Uterus (tissue), 4 donors: ENCODE measurements around the gene DRAP1. TPM values are rescaled to one million over a fixed set of nuclear protein-coding genes. Genes with fewer than 3 reads are reported as not detected.

ENCODE experiments used
- DNase-seq, 2 donors: peaks; one replicate each; pipeline ENCODE4 v3.0.0-alpha.2; 2019 to 2020
- H3K27ac ChIP-seq, 2 donors: fragments of 200-600 bp; sonication (generic); 1 replicate in 1 of 2; 2 replicates in 1 of 2; pipeline ENCODE4 v1.5.1; 2016 to 2018
- H3K27me3 ChIP-seq, 2 donors: fragments of 200-600 bp; sonication (generic); one replicate each; pipeline ENCODE4 v1.5.1; 2018 to 2019; ENCODE audit warnings: control low read depth in 1 of 2
- H3K36me3 ChIP-seq, 2 donors: fragments of 200-600 bp; sonication (generic); one replicate each; pipeline ENCODE4 v1.5.1; 2019; ENCODE audit warnings: control low read depth in 1 of 2
- H3K4me1 ChIP-seq, 2 donors: fragments of 200-600 bp; sonication (generic); one replicate each; pipeline ENCODE4 v1.5.1; 2018 to 2019; ENCODE audit warnings: control low read depth in 1 of 2
- H3K4me3 ChIP-seq, 2 donors: fragments of 200-600 bp; sonication (generic); 1 replicate in 1 of 2; 2 replicates in 1 of 2; pipeline ENCODE4 v1.5.1; 2018 to 2019; ENCODE audit warnings: mild to moderate bottlenecking in 1 of 2
- H3K9me3 ChIP-seq, 2 donors: fragments of 200-600 bp; sonication (generic); one replicate each; pipeline ENCODE4 v1.5.1; 2019; ENCODE audit warnings: control low read depth in 1 of 2
- CTCF ChIP-seq, 4 experiments: fragments of 200-600 bp in 2 of 4; fragments of 450-650 bp in 2 of 4; sonication (generic) in 2 of 4; IDR thresholded peaks; one replicate each; pipeline ENCODE4 v1.5.1; 2016 to 2019; ENCODE audit warnings: antibody characterized with exemption in 4 of 4, mild to moderate bottlenecking in 2 of 4, moderate library complexity in 1 of 4
- POLR2A ChIP-seq, 2 donors: fragments of 450-650 bp; IDR thresholded peaks; one replicate each; pipeline ENCODE4 v1.6.1; 2016; ENCODE audit warnings: antibody characterized with exemption in 2 of 2, mild to moderate bottlenecking in 1 of 2, moderate library complexity in 1 of 2
- intact Hi-C: fragments of 100-400 bp; cut with DNase I; formaldehyde crosslinking; loops from one replicate; pipeline ENCODE4 v1.15.1; 2023; ENCODE audit warnings: low total_unique reads
- total RNA-seq, 4 donors: library from RNA; depleted of rRNA in 3 of 4; stranded (reverse); fragments of >200 nt in 3 of 4; gene quantifications; one replicate each; pipeline versions ENCODE4 v1.1.0 to v1.2.4, GENCODE V29; 2014 to 2023
- donor health status: DM: yes; HTN: yes; CAD: no.

The DRAP1 gene
- total RNA-seq, 4 donors from 2014 or later: 9.2 to 83.0 (median 60.6) TPM

DNA sequence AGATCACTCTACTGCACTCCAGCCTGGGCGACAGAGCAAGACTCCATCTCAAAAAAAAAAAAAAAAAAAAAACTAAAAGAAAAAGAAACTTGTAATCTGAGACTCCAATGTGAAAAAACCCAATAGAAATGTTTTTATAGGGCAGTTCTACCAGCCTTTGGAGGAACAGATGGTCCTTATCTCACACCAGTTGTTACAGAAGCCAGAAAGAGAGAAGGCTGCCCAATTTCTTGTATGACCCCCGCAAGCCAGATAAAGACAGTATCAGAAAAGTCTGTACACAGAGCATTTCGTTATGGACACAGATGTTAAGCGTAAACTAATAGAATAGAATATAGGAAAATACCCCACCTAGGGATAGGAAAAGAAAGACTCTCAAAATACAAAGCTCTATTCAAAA, 14.8 kb downstream of the DRAP1 start:
- Histone ChIP-seq H3K36me3 (no peaks in the 10 kb centered on the region), H3K27me3 (no peaks in the 10 kb centered on the region), H3K27ac (no peak overlapping the region), H3K4me3 (no peak overlapping the region), H3K4me1 (no peaks in the 10 kb centered on the region), H3K9me3 (no peaks in the 10 kb centered on the region)
- intact Hi-C loops: no loop called here
- TF ChIP-seq CTCF (IDR thresholded peaks at IDR 0.05): no peak
- no peak for TF ChIP-seq POLR2A (IDR thresholded peaks at IDR 0.05)
- DNase-seq: no peak

- no peak for DNase-seq
- intact Hi-C loops: no loop called here
- no peak overlapping the region for H3K4me3 ChIP-seq
- no peak overlapping the region for H3K27ac ChIP-seq
- H3K4me1 ChIP-seq: no peaks in the 10 kb centered on the region
- H3K9me3 ChIP-seq: no peaks in the 10 kb centered on the region
- no peaks in the 10 kb centered on the region for H3K36me3 ChIP-seq
- no peaks in the 10 kb centered on the region for H3K27me3 ChIP-seq
- TF ChIP-seq POLR2A (IDR thresholded peaks at IDR 0.05): no peak
- TF ChIP-seq CTCF (IDR thresholded peaks at IDR 0.05): no peak
Observed at GRCh38 chr11:65937766-65938165, 18.5 kb downstream of the DRAP1 start.

- Histone ChIP-seq H3K4me3 (no peak overlapping the region), H3K27ac (no peak overlapping the region), H3K36me3 (no peaks in the 10 kb centered on the region), H3K9me3 (no peaks in the 10 kb centered on the region), H3K4me1 (no peaks in the 10 kb centered on the region), H3K27me3 (no peaks in the 10 kb centered on the region)
- DNase-seq: no peak
- TF ChIP-seq POLR2A (IDR thresholded peaks at IDR 0.05): no peak
- no peak for TF ChIP-seq CTCF (IDR thresholded peaks at IDR 0.05)
- intact Hi-C loops: no loop called here
Observed at GRCh38 chr11:65941720-65942310, 22.6 kb downstream of the DRAP1 start.

GRCh38 chr11:65942531-65942930, 23.3 kb downstream of the DRAP1 start:
- Histone ChIP-seq H3K9me3 (no peaks in the 10 kb centered on the region), H3K27me3 (no peaks in the 10 kb centered on the region), H3K4me3 (no peak overlapping the region), H3K36me3 (no peaks in the 10 kb centered on the region), H3K4me1 (no peaks in the 10 kb centered on the region), H3K27ac (no peak overlapping the region)
- intact Hi-C loops: no loop called here
- DNase-seq: no peak
- TF ChIP-seq CTCF (IDR thresholded peaks at IDR 0.05) (no peak), POLR2A (IDR thresholded peaks at IDR 0.05) (no peak)

DNA sequence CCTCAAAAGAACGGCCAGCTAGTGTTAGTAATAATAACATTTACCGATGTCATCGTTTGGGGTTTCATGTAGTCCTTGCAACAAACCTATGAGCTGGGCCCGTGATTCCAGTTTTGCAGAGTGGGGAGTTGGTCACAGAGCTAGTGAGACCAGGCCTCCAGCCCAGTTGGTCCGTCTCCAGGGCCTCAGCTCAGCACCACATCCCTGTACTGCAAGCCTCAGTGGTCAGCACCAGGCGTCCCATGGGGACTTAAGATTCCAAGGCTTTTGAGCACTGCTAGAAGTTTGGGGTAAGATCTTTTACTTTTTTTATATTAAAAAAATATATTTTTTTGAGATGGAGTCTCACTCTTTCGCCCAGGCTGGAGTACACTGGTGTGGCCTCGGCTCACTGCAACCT, 25.0 kb downstream of the DRAP1 start:
- H3K27me3 ChIP-seq: no peaks in the 10 kb centered on the region
- H3K9me3 ChIP-seq: no peaks in the 10 kb centered on the region
- DNase-seq: no peak
- H3K27ac ChIP-seq: no peak overlapping the region
- H3K4me1 ChIP-seq: no peaks in the 10 kb centered on the region
- H3K36me3 ChIP-seq: no peaks in the 10 kb centered on the region
- intact Hi-C loops: no loop called here
- TF ChIP-seq CTCF (IDR thresholded peaks at IDR 0.05): no peak
- no peak for TF ChIP-seq POLR2A (IDR thresholded peaks at IDR 0.05)
- no peak overlapping the region for H3K4me3 ChIP-seq
